Measurements from ENCODE around the gene FAM184A. TPM values are rescaled to one million over a fixed set of nuclear protein-coding genes. Genes with fewer than 3 reads are reported as not detected.

Gene FAM184A
- total and polyA plus RNA-seq, 2 of the 13 experiments (the other 11 are each of a cell fraction or from before 2014, with no cell fraction given) = 7.0 to 18.0 TPM

- Histone ChIP-seq H3K4me1 (ENCODE audit: insufficient read depth, low read length) (peaks cover 12% of the 10 kb centered on the region), H2AFZ (ENCODE audit: low read length) (no peak overlapping the region), H3K27ac (ENCODE audit: extremely low read length, insufficient read depth, low read length) (no peak overlapping the region), H3K9ac (ENCODE audit: insufficient read depth, low read depth, low read length) (no peak overlapping the region), H3K79me2 (ENCODE audit: insufficient read depth, low read length) (no peaks in the 10 kb centered on the region), H3K9me3 (ENCODE audit: low read length) (no peaks in the 10 kb centered on the region), H3K27me3 (ENCODE audit: control insufficient read depth in 1 of 2, insufficient read depth in 2 of 2, low read length in 2 of 2) (no peaks in the 10 kb centered on the region), H3K4me3 (replicated peaks in 1 of 3; ENCODE audit: insufficient read depth in 1 of 3, low read depth in 2 of 3, low read length in 3 of 3) (no peak overlapping the region), H4K20me1 (ENCODE audit: insufficient read depth, low read length) (no peaks in the 10 kb centered on the region), H3K36me3 (replicated peaks in 1 of 2; ENCODE audit: control insufficient read depth in 1 of 2, insufficient read depth in 2 of 2, low read length in 2 of 2) (no peaks in the 10 kb centered on the region), H3K4me2 (ENCODE audit: low read depth, low read length) (no peak overlapping the region)
- FAIRE-seq (no peak), ATAC-seq (no peak), DNase-seq (ENCODE audit: low spot score) (no peak)
- intact Hi-C loops (cut with micrococcal nuclease; ENCODE audit: unreplicated experiment) (no loop called here), in situ Hi-C loops (cut with HindIII; ENCODE audit: extremely low pct_ligation_motif_present, low pct_unique_long_range_greater_than_20kb) (no loop called here)
- WGBS (ENCODE audit: low lambda C conversion rate) = 73% methylated on average over 5 of the region's 5 CpGs
- POLR2A ChIA-PET = no interaction called here
- CTCF ChIA-PET (ENCODE audit: low intra/inter-chr PET ratio, low total read pairs) = no interaction called here
- BruUV-seq (replicated peaks) = no TSS peak
- TF ChIP-seq GMEB2 (CRISPR knock-in tag; IDR thresholded peaks at IDR 0.05; ENCODE audit: low read depth) = no peak
- TF ChIP-seq ZFP90 (CRISPR knock-in tag; IDR thresholded peaks at IDR 0.05; ENCODE audit: borderline replicate concordance) = no peak
- TF ChIP-seq ZNF18 (CRISPR knock-in tag; IDR thresholded peaks at IDR 0.05; ENCODE audit: insufficient replicate concordance) = no peak
- TF ChIP-seq NR0B2 (CRISPR knock-in tag; IDR thresholded peaks at IDR 0.05) = no peak
- TF ChIP-seq DDIT3 (CRISPR knock-in tag; IDR thresholded peaks at IDR 0.05) = no peak
- no peak for TF ChIP-seq REL (CRISPR knock-in tag; conservative IDR thresholded peaks at IDR 0.05)
- no peak for TF ChIP-seq HMGXB3 (CRISPR knock-in tag; IDR thresholded peaks at IDR 0.05; ENCODE audit: borderline replicate concordance)
- TF ChIP-seq FOSL2 (CRISPR knock-in tag; IDR thresholded peaks at IDR 0.05) = no peak
- TF ChIP-seq HOMEZ (CRISPR knock-in tag; IDR thresholded peaks at IDR 0.05; ENCODE audit: low read depth) = no peak
- TF ChIP-seq ZNF331 (CRISPR knock-in tag; IDR thresholded peaks at IDR 0.05) = no peak
- TF ChIP-seq KLF13 (CRISPR knock-in tag; IDR thresholded peaks at IDR 0.05) = no peak
- TF ChIP-seq PREB (CRISPR knock-in tag; IDR thresholded peaks at IDR 0.05) = no peak
- no peak for TF ChIP-seq MAF1 (CRISPR knock-in tag; IDR thresholded peaks at IDR 0.05; ENCODE audit: borderline replicate concordance)
- no peak for TF ChIP-seq ZBTB21 (CRISPR knock-in tag; IDR thresholded peaks at IDR 0.05)
Measured at GRCh38 chr6:119036081-119036480, 42.4 kb downstream of the FAM184A start.
